ENCODE data around the gene DZIP1.
"Not testable (repeated sequence)": the region's sequence is repeated elsewhere in the genome, so short reads cannot be mapped to it uniquely, and the experiment has no call there.

Gene DZIP1

GRCh38 chr13:95593462-95593861, 51.0 kb downstream of the DZIP1 start:
- DNase-seq = no peak

- no peak for DNase-seq
Measured at GRCh38 chr13:95588721-95589120, 55.8 kb downstream of the DZIP1 start.

- no peak for DNase-seq
Measured at GRCh38 chr13:95588134-95588533, 56.4 kb downstream of the DZIP1 start.

- DNase-seq = no peak
Measured at GRCh38 chr13:95585867-95586266, 58.6 kb downstream of the DZIP1 start.

- no peak for DNase-seq
Measured at GRCh38 chr13:95579303-95579702, 65.2 kb downstream of the DZIP1 start.

DNA sequence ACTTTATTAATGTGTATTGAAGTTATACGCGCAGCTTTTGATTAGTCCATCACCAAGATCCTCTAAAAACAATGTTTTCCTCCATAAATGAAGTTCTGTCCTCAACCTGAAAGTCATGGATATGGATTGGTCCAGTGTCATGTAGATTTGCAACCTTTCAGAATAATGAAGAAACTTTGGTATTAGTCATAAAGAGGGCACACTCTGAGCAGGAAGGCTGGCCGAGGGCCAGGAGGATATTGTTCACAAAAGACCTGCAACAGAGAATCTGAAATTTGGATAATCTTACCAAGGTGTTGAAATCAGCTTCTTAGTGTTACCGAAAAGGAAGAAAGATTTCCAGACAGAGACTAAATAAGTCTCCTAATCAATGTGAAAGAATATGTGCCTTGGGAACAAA, 71.3 kb downstream of the DZIP1 start:
- DNase-seq = no peak

DNA sequence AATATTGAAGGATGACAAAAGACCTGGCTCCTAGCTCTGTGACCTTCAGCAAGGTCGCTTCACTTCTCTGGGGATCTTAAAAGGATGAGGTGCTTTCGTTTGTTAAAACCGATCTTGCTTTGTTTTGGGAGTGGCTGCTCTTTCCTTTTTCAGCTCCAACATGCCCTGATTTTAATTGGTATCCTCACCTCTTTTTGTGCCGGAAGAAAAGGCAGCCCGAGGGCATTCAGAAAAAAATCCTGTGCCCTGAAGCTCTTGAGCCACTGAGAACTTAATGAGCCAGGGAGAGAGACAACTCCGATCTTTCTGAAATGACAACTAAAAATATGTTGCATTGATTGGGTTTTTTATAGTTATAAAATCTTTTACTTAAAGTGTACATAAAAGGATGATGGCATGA, 72.6 kb downstream of the DZIP1 start:
- DNase-seq = no peak

DNA sequence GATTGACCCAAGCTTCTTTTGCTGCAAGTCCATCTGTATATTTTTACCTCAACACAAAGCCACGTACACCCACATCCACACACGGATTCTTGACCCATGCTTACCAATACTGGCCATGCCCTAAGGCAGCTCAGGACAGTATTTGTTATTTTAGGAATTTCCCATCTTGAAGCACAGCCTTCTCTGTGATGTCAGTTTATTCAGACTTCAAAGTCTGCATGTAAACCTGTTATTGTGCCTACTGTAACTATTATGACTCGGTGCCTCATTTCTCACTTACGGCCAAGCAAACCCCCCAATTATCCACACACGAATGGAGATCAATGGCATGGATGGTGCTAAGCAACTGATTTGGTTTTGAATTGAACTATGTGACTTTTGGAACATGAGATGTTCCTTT, 74.5 kb downstream of the DZIP1 start:
- DNase-seq = no peak

GRCh38 chr13:95568131-95568530, 76.4 kb downstream of the DZIP1 start:
- no peak for DNase-seq

- not testable (repeated sequence) for DNase-seq
Measured at GRCh38 chr13:95565758-95566157, 78.7 kb downstream of the DZIP1 start.

- no peak for DNase-seq
Measured at GRCh38 chr13:95564733-95565291, 79.7 kb downstream of the DZIP1 start.

GRCh38 chr13:95564091-95564490, 80.4 kb downstream of the DZIP1 start:
- DNase-seq = no peak

DNA sequence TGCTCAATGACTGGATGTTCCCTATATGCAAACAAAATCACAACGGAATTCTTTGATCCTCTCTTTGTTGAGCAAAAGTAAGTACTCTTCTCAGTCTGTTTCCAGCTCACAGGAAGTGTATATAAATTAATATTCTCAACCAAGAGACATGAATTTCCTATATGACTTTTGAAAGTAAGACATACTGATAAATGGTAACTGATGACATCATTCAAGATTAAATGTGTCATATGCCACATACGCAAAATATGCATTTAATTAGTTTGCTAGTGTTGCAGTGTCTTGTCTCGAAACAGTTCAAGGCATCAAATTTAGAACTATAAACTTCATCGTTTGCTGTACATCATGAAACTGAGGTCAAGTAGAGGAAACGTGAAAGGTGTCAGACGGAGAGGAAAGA, 84.1 kb downstream of the DZIP1 start:
- no peak for DNase-seq

DNA sequence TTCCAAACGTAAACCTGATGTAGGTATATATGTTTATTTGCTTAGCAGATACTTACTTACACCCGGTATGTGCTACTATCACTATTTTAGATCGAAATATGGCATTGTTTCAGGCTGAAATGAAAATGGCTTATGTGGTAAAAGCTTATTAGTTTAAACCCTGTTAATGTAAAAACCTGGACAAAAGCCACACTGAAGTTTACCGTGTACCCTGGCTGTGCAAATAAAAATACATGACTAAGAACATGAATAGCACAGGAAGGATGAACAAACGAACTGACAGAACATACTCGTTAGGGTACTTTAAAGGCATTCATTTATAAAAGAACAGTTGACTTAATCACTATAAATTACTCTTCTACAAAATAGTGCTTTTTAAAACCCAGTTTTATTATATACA, 85.4 kb downstream of the DZIP1 start:
- DNase-seq = no peak

DNA sequence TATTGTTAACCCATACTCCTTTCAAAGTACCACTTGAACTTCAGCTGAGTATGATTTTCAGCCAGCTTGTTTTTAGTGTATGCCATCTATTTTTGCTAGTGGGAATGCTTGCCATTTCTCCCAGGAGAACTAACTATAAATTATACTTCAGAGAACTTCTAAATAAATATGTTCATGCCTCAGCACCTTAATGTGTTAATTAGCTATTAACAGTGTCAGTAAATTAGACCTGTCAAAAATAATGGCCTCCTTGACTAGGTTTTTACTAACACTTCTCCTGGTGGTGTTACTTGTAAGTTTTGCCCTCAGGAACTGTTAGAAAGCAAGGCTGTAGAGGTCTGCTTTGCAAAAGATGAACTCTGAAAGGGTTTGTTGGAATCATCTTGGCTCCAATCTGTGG, 87.5 kb downstream of the DZIP1 start:
- DNase-seq = no peak

GRCh38 chr13:95553581-95554385, 90.7 kb downstream of the DZIP1 start:
- DNase-seq = no peak

GRCh38 chr13:95552539-95553441, 91.7 kb downstream of the DZIP1 start, which contains the start of gene CLDN10:
CLDN10 (plus strand) TSS chr13:95552720; CDS start chr13:95552754, 34 bp downstream.
- no peak for DNase-seq

DNA sequence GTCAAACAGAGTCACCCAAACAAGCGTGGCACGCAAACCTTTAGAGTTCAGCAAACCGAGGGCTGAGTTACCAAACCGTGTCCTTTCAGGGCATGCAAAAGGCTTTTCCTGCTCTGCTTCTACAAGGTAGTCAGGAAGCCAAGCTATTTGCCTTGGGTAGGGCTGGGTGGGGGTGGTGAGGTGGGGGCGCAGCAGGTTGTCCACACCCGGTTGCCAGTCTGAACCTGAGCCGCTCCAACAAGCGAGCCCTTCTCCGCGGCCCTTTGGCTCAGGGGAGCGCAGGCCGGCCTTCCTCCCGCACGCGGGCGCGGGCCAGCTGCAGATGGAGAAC, 92.3 kb downstream of the DZIP1 start:
- no peak for DNase-seq

GRCh38 chr13:95547531-95548167, 96.9 kb downstream of the DZIP1 start:
- DNase-seq = no peak

GRCh38 chr13:95546919-95547318, 97.6 kb downstream of the DZIP1 start:
- no peak for DNase-seq

DNA sequence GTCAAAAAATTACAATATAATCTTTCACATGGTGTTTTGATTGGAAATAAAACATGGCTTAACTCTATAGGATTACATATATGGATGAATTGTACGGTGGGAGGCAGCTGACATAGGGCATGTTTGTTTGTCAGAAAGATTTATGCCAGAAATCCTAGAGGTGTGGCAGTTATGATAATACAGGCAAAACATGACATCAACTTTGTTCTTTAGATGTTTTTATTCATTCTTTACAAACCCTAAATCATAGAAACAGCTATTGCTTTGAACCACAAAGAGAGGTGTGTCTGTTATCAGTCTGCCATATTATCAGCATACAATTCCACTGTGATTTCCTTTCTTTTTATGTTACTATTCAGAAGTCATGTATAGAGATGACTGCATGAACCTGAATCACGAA, 100.2 kb downstream of the DZIP1 start:
- DNase-seq = no peak

DNA sequence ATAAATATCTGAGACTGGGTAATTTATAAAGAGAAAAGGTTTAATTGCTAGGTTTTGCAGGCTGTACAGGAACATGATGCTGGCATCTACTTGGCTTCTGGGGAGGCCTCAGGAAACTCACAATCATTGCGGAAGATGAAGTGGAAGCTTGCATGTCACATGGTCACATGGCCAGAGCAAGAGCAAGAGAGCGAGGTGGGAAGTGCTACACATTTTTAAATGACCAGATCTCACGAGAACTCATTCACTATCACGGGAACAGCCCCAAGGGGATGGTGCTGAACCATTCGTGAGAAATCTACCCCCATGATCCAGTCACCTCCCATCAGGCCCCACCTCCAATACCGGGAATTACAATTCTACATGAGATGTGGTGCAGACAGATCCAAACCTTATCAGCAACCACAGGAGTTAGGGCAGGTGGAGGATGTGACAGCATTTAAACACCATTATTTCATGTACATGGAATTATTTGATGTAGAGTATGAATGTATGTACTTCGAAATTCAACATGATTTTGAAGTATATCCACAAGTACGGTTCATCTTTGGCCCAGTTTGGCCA, 102.5 kb downstream of the DZIP1 start:
- DNase-seq = no peak

DNA sequence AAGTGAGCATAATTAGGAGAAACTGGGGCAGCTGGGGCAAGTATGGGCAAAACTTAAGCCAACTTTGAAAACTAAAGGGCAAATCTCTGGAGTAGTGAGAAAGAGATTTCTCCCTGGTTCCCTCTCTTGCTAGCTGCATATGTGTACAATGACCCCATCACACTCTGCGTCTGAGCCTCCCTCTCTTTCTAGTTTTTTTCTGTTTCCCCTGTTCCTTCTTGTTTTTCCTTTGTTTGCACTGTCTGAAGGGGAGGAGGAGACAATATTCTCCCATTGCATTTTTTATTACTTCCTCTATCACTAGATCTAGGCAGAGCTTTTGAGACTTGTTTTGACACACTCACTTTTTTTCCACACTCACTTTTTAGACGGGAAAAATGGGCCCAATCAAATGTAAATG, 103.2 kb downstream of the DZIP1 start:
- no peak for DNase-seq
